Muscle layer of colon (tissue), 2 donors: ENCODE measurements around the gene AGPAT4.

Experiments
- H3K27ac ChIP-seq: one replicate; pipeline ENCODE4 v1.7.0; 2013; ENCODE audit warnings: low read depth, mild to moderate bottlenecking, low read length, moderate library complexity
- H3K27me3 ChIP-seq, 2 donors: one replicate each; pipeline ENCODE4 v1.7.0; 2013; ENCODE audit warnings: low read length in 2 of 2, mild to moderate bottlenecking in 2 of 2; ENCODE audit not compliant: insufficient read depth in 2 of 2, control insufficient read depth in 1 of 2
- H3K36me3 ChIP-seq: one replicate; pipeline ENCODE4 v1.7.0; 2013; ENCODE audit warnings: mild to moderate bottlenecking, low read length; ENCODE audit not compliant: insufficient read depth
- H3K4me1 ChIP-seq: one replicate; pipeline ENCODE4 v1.7.0; 2013; ENCODE audit warnings: mild to moderate bottlenecking, low read length; ENCODE audit not compliant: insufficient read depth
- H3K4me3 ChIP-seq, 2 donors: one replicate each; pipeline ENCODE4 v1.7.0; 2013; ENCODE audit warnings: low read length in 2 of 2, low read depth in 1 of 2, mild to moderate bottlenecking in 1 of 2, moderate library complexity in 1 of 2
- H3K9ac ChIP-seq: one replicate; pipeline ENCODE4 v1.7.0; 2013; ENCODE audit warnings: low read length
- H3K9me3 ChIP-seq: one replicate; pipeline ENCODE4 v1.7.0; 2013; ENCODE audit warnings: mild to moderate bottlenecking, low read length
- donor health status: abdominal sarcoma.
- donor health status: Adenocarcinoma of cecum.

Gene AGPAT4

GRCh38 chr6:161153725-161154124, 120.1 kb downstream of the AGPAT4 start:
- Histone ChIP-seq H3K27me3 (no peaks in the 10 kb centered on the region), H3K9ac (no peak overlapping the region), H3K27ac (no peak overlapping the region), H3K9me3 (no peaks in the 10 kb centered on the region), H3K4me3 (no peak overlapping the region), H3K36me3 (peaks cover 16% of the 10 kb centered on the region), H3K4me1 (no peaks in the 10 kb centered on the region)

- H3K4me1 ChIP-seq: no peaks in the 10 kb centered on the region
- peaks cover 21% of the 10 kb centered on the region for H3K36me3 ChIP-seq
- H3K27ac ChIP-seq: no peak overlapping the region
- no peak overlapping the region for H3K9ac ChIP-seq
- no peaks in the 10 kb centered on the region for H3K9me3 ChIP-seq
- no peak overlapping the region for H3K4me3 ChIP-seq
- H3K27me3 ChIP-seq: no peaks in the 10 kb centered on the region
Observed at GRCh38 chr6:161152907-161153662, 120.8 kb downstream of the AGPAT4 start.

- no peak overlapping the region for H3K4me3 ChIP-seq
- no peaks in the 10 kb centered on the region for H3K4me1 ChIP-seq
- H3K9ac ChIP-seq: no peak overlapping the region
- H3K9me3 ChIP-seq: no peaks in the 10 kb centered on the region
- peaks cover 21% of the 10 kb centered on the region for H3K36me3 ChIP-seq
- no peaks in the 10 kb centered on the region for H3K27me3 ChIP-seq
- no peak overlapping the region for H3K27ac ChIP-seq
Observed at GRCh38 chr6:161152527-161152862, 121.4 kb downstream of the AGPAT4 start.

GRCh38 chr6:161151660-161152526, 122.0 kb downstream of the AGPAT4 start:
- Histone ChIP-seq H3K9me3 (no peaks in the 10 kb centered on the region), H3K27ac (no peak overlapping the region), H3K36me3 (peaks cover 21% of the 10 kb centered on the region), H3K9ac (no peak overlapping the region), H3K4me1 (no peaks in the 10 kb centered on the region), H3K4me3 (no peak overlapping the region), H3K27me3 (no peaks in the 10 kb centered on the region)

GRCh38 chr6:161151059-161151645, 122.7 kb downstream of the AGPAT4 start:
- no peak overlapping the region for H3K9ac ChIP-seq
- H3K4me3 ChIP-seq: no peak overlapping the region
- no peaks in the 10 kb centered on the region for H3K4me1 ChIP-seq
- no peaks in the 10 kb centered on the region for H3K27me3 ChIP-seq
- H3K27ac ChIP-seq: no peak overlapping the region
- no peaks in the 10 kb centered on the region for H3K9me3 ChIP-seq
- peaks cover 21% of the 10 kb centered on the region for H3K36me3 ChIP-seq

- Histone ChIP-seq H3K27ac (no peak overlapping the region), H3K9ac (no peak overlapping the region), H3K4me1 (no peaks in the 10 kb centered on the region), H3K36me3 (peaks cover 21% of the 10 kb centered on the region), H3K9me3 (no peaks in the 10 kb centered on the region), H3K27me3 (no peaks in the 10 kb centered on the region), H3K4me3 (no peak overlapping the region)
Observed at GRCh38 chr6:161150566-161150965, 123.3 kb downstream of the AGPAT4 start.

GRCh38 chr6:161150136-161150535, 123.7 kb downstream of the AGPAT4 start:
- peaks cover 21% of the 10 kb centered on the region for H3K36me3 ChIP-seq
- no peak overlapping the region for H3K4me3 ChIP-seq
- no peak overlapping the region for H3K9ac ChIP-seq
- H3K4me1 ChIP-seq: no peaks in the 10 kb centered on the region
- no peak overlapping the region for H3K27ac ChIP-seq
- H3K27me3 ChIP-seq: no peaks in the 10 kb centered on the region
- no peaks in the 10 kb centered on the region for H3K9me3 ChIP-seq

GRCh38 chr6:161143663-161144430, 130.0 kb downstream of the AGPAT4 start:
- Histone ChIP-seq H3K36me3 (peaks cover 8% of the 10 kb centered on the region), H3K27me3 (no peaks in the 10 kb centered on the region), H3K9ac (no peak overlapping the region), H3K9me3 (no peaks in the 10 kb centered on the region), H3K4me3 (no peak overlapping the region), H3K27ac (no peak overlapping the region), H3K4me1 (no peaks in the 10 kb centered on the region)

GRCh38 chr6:161142957-161143296, 130.9 kb downstream of the AGPAT4 start:
- no peaks in the 10 kb centered on the region for H3K27me3 ChIP-seq
- H3K4me1 ChIP-seq: no peaks in the 10 kb centered on the region
- H3K9ac ChIP-seq: no peak overlapping the region
- peaks cover 7% of the 10 kb centered on the region for H3K36me3 ChIP-seq
- H3K4me3 ChIP-seq: no peak overlapping the region
- H3K27ac ChIP-seq: no peak overlapping the region
- H3K9me3 ChIP-seq: no peaks in the 10 kb centered on the region

GRCh38 chr6:161141173-161141572, 132.7 kb downstream of the AGPAT4 start:
- no peaks in the 10 kb centered on the region for H3K9me3 ChIP-seq
- H3K36me3 ChIP-seq: peaks cover 15% of the 10 kb centered on the region
- no peak overlapping the region for H3K4me3 ChIP-seq
- H3K27me3 ChIP-seq: no peaks in the 10 kb centered on the region
- H3K27ac ChIP-seq: no peak overlapping the region
- H3K4me1 ChIP-seq: no peaks in the 10 kb centered on the region
- H3K9ac ChIP-seq: no peak overlapping the region

GRCh38 chr6:161140554-161140875, 133.3 kb downstream of the AGPAT4 start:
- no peaks in the 10 kb centered on the region for H3K27me3 ChIP-seq
- H3K36me3 ChIP-seq: peaks cover 15% of the 10 kb centered on the region

More at GRCh38 chr6:161140554-161140875, 133.3 kb downstream of the AGPAT4 start:
- no peak overlapping the region for H3K9ac ChIP-seq
- H3K9me3 ChIP-seq: no peaks in the 10 kb centered on the region
- no peak overlapping the region for H3K4me3 ChIP-seq
- H3K27ac ChIP-seq: no peak overlapping the region
- H3K4me1 ChIP-seq: no peaks in the 10 kb centered on the region
